OCI-LY7 (cell line): ENCODE results near the gene GEMIN7.

Source experiments
- EZH2phosphoT487 ChIP-seq: fragments of 200-600 bp; sonication (generic); IDR thresholded peaks from 2 replicates; pipeline ENCODE4 v1.6.1; 2018; ENCODE audit warnings: low read depth, borderline replicate concordance, mild to moderate bottlenecking, mixed run types, antibody characterized with exemption, low read length, moderate library complexity, mixed read lengths
- TF ChIP-seq, protein P1 (sequence below): fragments of 200-600 bp; sonication (generic); conservative IDR thresholded peaks from 2 replicates; pipeline ENCODE4 v1.5.1; 2014; ENCODE audit warnings: mild to moderate bottlenecking, antibody characterized with exemption, low read length, moderate library complexity, mixed read lengths

- TF ChIP-seq, protein P1, sequence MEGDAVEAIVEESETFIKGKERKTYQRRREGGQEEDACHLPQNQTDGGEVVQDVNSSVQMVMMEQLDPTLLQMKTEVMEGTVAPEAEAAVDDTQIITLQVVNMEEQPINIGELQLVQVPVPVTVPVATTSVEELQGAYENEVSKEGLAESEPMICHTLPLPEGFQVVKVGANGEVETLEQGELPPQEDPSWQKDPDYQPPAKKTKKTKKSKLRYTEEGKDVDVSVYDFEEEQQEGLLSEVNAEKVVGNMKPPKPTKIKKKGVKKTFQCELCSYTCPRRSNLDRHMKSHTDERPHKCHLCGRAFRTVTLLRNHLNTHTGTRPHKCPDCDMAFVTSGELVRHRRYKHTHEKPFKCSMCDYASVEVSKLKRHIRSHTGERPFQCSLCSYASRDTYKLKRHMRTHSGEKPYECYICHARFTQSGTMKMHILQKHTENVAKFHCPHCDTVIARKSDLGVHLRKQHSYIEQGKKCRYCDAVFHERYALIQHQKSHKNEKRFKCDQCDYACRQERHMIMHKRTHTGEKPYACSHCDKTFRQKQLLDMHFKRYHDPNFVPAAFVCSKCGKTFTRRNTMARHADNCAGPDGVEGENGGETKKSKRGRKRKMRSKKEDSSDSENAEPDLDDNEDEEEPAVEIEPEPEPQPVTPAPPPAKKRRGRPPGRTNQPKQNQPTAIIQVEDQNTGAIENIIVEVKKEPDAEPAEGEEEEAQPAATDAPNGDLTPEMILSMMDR = no peak
- no peak for TF ChIP-seq EZH2phosphoT487
These were observed 3.6 kb upstream of the GEMIN7 start for GRCh38 chr19:45075301-45076028.
